ENCODE measurements around the gene TEDC2.
"Not testable (repeated sequence)": the region's sequence is repeated elsewhere in the genome, so short reads cannot be mapped to it uniquely, and the experiment has no call there.

TEDC2 gene

GRCh38 chr16:2439598-2439997 lies 20.3 kb upstream of the TEDC2 start:
- DNase-seq, result no peak

GRCh38 chr16:2441143-2441804 lies 18.6 kb upstream of the TEDC2 start:
- not testable (repeated sequence) for DNase-seq

- no peak for DNase-seq
These were observed 16.4 kb upstream of the TEDC2 start for GRCh38 chr16:2443555-2443954.

- DNase-seq, result no peak
These were observed 11.9 kb upstream of the TEDC2 start for GRCh38 chr16:2447920-2448583.

GRCh38 chr16:2449118-2449517 lies 10.8 kb upstream of the TEDC2 start:
- DNase-seq, result no peak

- no peak for DNase-seq
These were observed 9.4 kb upstream of the TEDC2 start for GRCh38 chr16:2450535-2450934.

GRCh38 chr16:2450975-2451381 lies 8.9 kb upstream of the TEDC2 start:
- DNase-seq, result no peak

GRCh38 chr16:2451851-2452320 lies 8.0 kb upstream of the TEDC2 start:
- no peak for DNase-seq

- no peak for DNase-seq
These were observed 7.3 kb upstream of the TEDC2 start for GRCh38 chr16:2452650-2453049.

- DNase-seq, result no peak
These were observed 4.6 kb upstream of the TEDC2 start for GRCh38 chr16:2455081-2455845.

- no peak for DNase-seq
These were observed 3.3 kb upstream of the TEDC2 start for GRCh38 chr16:2456551-2457153.

- no peak for DNase-seq
These were observed 2.6 kb upstream of the TEDC2 start for GRCh38 chr16:2457267-2457666.

GRCh38 chr16:2457946-2458345 lies 2.0 kb upstream of the TEDC2 start:
- no peak for DNase-seq

- no peak for DNase-seq
These were observed 842 bp upstream of the TEDC2 start for GRCh38 chr16:2458887-2459646.

GRCh38 chr16:2460391-2460713 lies 443 bp downstream of the TEDC2 start:
- DNase-seq, result no peak

- DNase-seq, result no peak
These were observed 1.0 kb downstream of the TEDC2 start for GRCh38 chr16:2460916-2461315.

GRCh38 chr16:2462031-2462866 lies 2.3 kb downstream of the TEDC2 start:
- DNase-seq, result no peak

- no peak for DNase-seq
These were observed 4.4 kb downstream of the TEDC2 start for GRCh38 chr16:2464333-2464732.

- DNase-seq, result no peak
These were observed 5.9 kb downstream of the TEDC2 start for GRCh38 chr16:2465653-2466415.

GRCh38 chr16:2466667-2467527 lies 7.0 kb downstream of the TEDC2 start:
- DNase-seq, result no peak
